ENCODE results near the gene C1QTNF4. TPM values are rescaled to one million over a fixed set of nuclear protein-coding genes. Genes with fewer than 3 reads are reported as not detected.

The C1QTNF4 gene
- total and polyA plus RNA-seq, 2 of the 13 experiments (the other 11 are each of a cell fraction or from before 2014, with no cell fraction given), result not detected

DNA sequence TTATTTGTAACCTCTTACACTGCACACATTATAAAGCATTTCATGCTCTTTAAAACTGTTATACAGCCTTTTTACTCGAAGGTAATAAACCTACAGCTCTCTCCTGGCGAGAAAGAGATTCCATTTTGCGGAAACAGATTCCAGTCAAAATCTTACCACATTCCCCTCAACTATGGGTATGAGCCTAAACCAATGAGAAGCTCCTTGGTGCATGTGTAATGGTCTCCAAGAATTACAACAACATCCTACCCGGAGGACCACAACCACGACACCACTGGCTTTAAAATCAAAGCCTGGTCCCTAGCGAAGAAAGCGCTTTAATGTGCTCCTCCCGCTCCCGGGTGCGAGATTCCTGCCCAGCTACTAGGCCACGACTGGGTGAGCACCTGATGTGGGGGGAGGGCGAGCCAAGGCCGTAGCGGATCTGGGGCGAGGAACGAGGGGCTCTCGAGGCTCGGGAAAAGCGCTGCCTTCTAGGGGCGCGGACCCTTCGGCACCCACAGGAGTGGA is 42.1 kb downstream of the C1QTNF4 start (continued):
- TF ChIP-seq ZBTB38 (CRISPR knock-in tag; IDR thresholded peaks at IDR 0.05) (no peak), LCORL (IDR thresholded peaks at IDR 0.05) (no peak), LCORL (CRISPR knock-in tag; IDR thresholded peaks at IDR 0.05) (no peak; the same call in 1 of the 2 replicates), REL (CRISPR knock-in tag; conservative IDR thresholded peaks at IDR 0.05) (no peak), PHF21A (CRISPR knock-in tag; IDR thresholded peaks at IDR 0.05) (no peak), SMAD9 (CRISPR knock-in tag; IDR thresholded peaks at IDR 0.05) (0 out of 2 replicates have a peak, but pooled peaks have one; percentile 58), PRPF4 (IDR thresholded peaks at IDR 0.05; ENCODE audit: low read depth, low read length, poor library complexity, severe bottlenecking) (no peak), KDM5A (IDR thresholded peaks at IDR 0.05; ENCODE audit: borderline replicate concordance, low read length) (no peak), FOSL1 (CRISPR knock-in tag; IDR thresholded peaks at IDR 0.05; ENCODE audit: borderline replicate concordance) (no peak), ZNF224 (CRISPR knock-in tag; IDR thresholded peaks at IDR 0.05) (no peak), NR2C2 (CRISPR knock-in tag; IDR thresholded peaks at IDR 0.05; ENCODE audit: borderline replicate concordance) (no peak)
- TF ChIP-seq, protein P1, sequence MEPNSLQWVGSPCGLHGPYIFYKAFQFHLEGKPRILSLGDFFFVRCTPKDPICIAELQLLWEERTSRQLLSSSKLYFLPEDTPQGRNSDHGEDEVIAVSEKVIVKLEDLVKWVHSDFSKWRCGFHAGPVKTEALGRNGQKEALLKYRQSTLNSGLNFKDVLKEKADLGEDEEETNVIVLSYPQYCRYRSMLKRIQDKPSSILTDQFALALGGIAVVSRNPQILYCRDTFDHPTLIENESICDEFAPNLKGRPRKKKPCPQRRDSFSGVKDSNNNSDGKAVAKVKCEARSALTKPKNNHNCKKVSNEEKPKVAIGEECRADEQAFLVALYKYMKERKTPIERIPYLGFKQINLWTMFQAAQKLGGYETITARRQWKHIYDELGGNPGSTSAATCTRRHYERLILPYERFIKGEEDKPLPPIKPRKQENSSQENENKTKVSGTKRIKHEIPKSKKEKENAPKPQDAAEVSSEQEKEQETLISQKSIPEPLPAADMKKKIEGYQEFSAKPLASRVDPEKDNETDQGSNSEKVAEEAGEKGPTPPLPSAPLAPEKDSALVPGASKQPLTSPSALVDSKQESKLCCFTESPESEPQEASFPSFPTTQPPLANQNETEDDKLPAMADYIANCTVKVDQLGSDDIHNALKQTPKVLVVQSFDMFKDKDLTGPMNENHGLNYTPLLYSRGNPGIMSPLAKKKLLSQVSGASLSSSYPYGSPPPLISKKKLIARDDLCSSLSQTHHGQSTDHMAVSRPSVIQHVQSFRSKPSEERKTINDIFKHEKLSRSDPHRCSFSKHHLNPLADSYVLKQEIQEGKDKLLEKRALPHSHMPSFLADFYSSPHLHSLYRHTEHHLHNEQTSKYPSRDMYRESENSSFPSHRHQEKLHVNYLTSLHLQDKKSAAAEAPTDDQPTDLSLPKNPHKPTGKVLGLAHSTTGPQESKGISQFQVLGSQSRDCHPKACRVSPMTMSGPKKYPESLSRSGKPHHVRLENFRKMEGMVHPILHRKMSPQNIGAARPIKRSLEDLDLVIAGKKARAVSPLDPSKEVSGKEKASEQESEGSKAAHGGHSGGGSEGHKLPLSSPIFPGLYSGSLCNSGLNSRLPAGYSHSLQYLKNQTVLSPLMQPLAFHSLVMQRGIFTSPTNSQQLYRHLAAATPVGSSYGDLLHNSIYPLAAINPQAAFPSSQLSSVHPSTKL (CRISPR knock-in tag; IDR thresholded peaks at IDR 0.05), result 0 out of 2 replicates have a peak, but pooled peaks have one; percentile 25
- TF ChIP-seq, protein P2, sequence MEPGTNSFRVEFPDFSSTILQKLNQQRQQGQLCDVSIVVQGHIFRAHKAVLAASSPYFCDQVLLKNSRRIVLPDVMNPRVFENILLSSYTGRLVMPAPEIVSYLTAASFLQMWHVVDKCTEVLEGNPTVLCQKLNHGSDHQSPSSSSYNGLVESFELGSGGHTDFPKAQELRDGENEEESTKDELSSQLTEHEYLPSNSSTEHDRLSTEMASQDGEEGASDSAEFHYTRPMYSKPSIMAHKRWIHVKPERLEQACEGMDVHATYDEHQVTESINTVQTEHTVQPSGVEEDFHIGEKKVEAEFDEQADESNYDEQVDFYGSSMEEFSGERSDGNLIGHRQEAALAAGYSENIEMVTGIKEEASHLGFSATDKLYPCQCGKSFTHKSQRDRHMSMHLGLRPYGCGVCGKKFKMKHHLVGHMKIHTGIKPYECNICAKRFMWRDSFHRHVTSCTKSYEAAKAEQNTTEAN (CRISPR knock-in tag; conservative IDR thresholded peaks at IDR 0.05), result 0 out of 2 replicates have a peak, but pooled peaks have one; percentile 13
- TF ChIP-seq, protein P3, sequence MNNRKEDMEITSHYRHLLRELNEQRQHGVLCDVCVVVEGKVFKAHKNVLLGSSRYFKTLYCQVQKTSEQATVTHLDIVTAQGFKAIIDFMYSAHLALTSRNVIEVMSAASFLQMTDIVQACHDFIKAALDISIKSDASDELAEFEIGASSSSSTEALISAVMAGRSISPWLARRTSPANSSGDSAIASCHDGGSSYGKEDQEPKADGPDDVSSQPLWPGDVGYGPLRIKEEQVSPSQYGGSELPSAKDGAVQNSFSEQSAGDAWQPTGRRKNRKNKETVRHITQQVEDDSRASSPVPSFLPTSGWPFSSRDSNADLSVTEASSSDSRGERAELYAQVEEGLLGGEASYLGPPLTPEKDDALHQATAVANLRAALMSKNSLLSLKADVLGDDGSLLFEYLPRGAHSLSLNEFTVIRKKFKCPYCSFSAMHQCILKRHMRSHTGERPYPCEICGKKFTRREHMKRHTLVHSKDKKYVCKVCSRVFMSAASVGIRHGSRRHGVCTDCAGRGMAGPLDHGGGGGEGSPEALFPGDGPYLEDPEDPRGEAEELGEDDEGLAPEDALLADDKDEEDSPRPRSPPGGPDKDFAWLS (CRISPR knock-in tag; IDR thresholded peaks at IDR 0.05; ENCODE audit: borderline replicate concordance), result no peak
- TF ChIP-seq, protein P4, sequence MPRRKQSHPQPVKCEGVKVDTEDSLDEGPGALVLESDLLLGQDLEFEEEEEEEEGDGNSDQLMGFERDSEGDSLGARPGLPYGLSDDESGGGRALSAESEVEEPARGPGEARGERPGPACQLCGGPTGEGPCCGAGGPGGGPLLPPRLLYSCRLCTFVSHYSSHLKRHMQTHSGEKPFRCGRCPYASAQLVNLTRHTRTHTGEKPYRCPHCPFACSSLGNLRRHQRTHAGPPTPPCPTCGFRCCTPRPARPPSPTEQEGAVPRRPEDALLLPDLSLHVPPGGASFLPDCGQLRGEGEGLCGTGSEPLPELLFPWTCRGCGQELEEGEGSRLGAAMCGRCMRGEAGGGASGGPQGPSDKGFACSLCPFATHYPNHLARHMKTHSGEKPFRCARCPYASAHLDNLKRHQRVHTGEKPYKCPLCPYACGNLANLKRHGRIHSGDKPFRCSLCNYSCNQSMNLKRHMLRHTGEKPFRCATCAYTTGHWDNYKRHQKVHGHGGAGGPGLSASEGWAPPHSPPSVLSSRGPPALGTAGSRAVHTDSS (CRISPR knock-in tag; conservative IDR thresholded peaks at IDR 0.05), result no peak
- TF ChIP-seq, protein P5, sequence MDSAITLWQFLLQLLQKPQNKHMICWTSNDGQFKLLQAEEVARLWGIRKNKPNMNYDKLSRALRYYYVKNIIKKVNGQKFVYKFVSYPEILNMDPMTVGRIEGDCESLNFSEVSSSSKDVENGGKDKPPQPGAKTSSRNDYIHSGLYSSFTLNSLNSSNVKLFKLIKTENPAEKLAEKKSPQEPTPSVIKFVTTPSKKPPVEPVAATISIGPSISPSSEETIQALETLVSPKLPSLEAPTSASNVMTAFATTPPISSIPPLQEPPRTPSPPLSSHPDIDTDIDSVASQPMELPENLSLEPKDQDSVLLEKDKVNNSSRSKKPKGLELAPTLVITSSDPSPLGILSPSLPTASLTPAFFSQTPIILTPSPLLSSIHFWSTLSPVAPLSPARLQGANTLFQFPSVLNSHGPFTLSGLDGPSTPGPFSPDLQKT (CRISPR knock-in tag; IDR thresholded peaks at IDR 0.05; ENCODE audit: borderline replicate concordance), result no peak
- TF ChIP-seq, protein P6, sequence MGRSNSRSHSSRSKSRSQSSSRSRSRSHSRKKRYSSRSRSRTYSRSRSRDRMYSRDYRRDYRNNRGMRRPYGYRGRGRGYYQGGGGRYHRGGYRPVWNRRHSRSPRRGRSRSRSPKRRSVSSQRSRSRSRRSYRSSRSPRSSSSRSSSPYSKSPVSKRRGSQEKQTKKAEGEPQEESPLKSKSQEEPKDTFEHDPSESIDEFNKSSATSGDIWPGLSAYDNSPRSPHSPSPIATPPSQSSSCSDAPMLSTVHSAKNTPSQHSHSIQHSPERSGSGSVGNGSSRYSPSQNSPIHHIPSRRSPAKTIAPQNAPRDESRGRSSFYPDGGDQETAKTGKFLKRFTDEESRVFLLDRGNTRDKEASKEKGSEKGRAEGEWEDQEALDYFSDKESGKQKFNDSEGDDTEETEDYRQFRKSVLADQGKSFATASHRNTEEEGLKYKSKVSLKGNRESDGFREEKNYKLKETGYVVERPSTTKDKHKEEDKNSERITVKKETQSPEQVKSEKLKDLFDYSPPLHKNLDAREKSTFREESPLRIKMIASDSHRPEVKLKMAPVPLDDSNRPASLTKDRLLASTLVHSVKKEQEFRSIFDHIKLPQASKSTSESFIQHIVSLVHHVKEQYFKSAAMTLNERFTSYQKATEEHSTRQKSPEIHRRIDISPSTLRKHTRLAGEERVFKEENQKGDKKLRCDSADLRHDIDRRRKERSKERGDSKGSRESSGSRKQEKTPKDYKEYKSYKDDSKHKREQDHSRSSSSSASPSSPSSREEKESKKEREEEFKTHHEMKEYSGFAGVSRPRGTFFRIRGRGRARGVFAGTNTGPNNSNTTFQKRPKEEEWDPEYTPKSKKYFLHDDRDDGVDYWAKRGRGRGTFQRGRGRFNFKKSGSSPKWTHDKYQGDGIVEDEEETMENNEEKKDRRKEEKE (IDR thresholded peaks at IDR 0.05), result no peak
